WTC11 (cell line): Measurements from ENCODE around the gene SSTR5. TPM values are rescaled to one million over a fixed set of nuclear protein-coding genes. Genes with fewer than 3 reads are reported as not detected.
"Not testable (repeated sequence)": the region's sequence is repeated elsewhere in the genome, so short reads cannot be mapped to it uniquely, and the experiment has no call there.

ENCODE experiments used
- ATAC-seq: fragments of 200-7000 bp; cut with Tn5 transposase; 2 replicates; pipeline ENCODE4 v1.10.0; 2021; ENCODE audit warnings: mild to moderate bottlenecking, moderate library complexity
- CTCF ChIA-PET: fragments of 300-600 bp; sonication (Branson Sonifier 250); formaldehyde crosslinking; loops from one replicate; lab custom pipeline; 2021; ENCODE audit warnings: antibody characterized with exemption; lab: Charles Lee
- POLR2A ChIA-PET: fragments of 350-600 bp; sonication (Branson Sonifier 250); formaldehyde crosslinking; loops from one replicate; lab custom pipeline; 2021; ENCODE audit warnings: antibody characterized with exemption; lab: Charles Lee
- DNase-seq: peaks from one replicate; pipeline ENCODE4 v3.0.0; 2021; ENCODE audit warnings: low spot score
- H3K27ac Mint-ChIP-seq: 2 replicates; pipeline ENCODE4 v1.8.0; 2021; ENCODE audit warnings: mixed read lengths
- H3K27me3 Mint-ChIP-seq: 2 replicates; pipeline ENCODE4 v1.8.0; 2021; ENCODE audit warnings: low read depth, mild to moderate bottlenecking, moderate library complexity, mixed read lengths
- H3K36me3 Mint-ChIP-seq: 2 replicates; pipeline ENCODE4 v1.8.0; 2021; ENCODE audit warnings: mixed read lengths
- H3K4me1 Mint-ChIP-seq: 2 replicates; pipeline ENCODE4 v1.8.0; 2022; ENCODE audit warnings: mixed read lengths
- H3K4me3 Mint-ChIP-seq: 2 replicates; pipeline ENCODE4 v1.8.0; 2021; ENCODE audit warnings: mild to moderate bottlenecking, moderate library complexity, mixed read lengths
- H3K9me3 Mint-ChIP-seq: 2 replicates; pipeline ENCODE4 v1.8.0; 2021; ENCODE audit warnings: mixed read lengths
- ATF6 ChIP-seq: sonication (generic); formaldehyde crosslinking; IDR thresholded peaks from 2 replicates; pipeline ENCODE4 v1.8.1; 2023; ENCODE audit warnings: mild to moderate bottlenecking, missing genetic modification reagents
- CDX4 ChIP-seq: fragments of 250-450 bp; sonication (Bioruptor Pico); IDR thresholded peaks from 2 replicates; pipeline ENCODE4 v1.9.0; 2021; ENCODE audit warnings: moderate library complexity, mild to moderate bottlenecking, inconsistent platforms, borderline replicate concordance
- CREB1 ChIP-seq: sonication (generic); formaldehyde crosslinking; IDR thresholded peaks from 2 replicates; pipeline ENCODE4 v1.8.0; 2023; ENCODE audit warnings: mild to moderate bottlenecking, missing genetic modification reagents
- CREM ChIP-seq: sonication (generic); formaldehyde crosslinking; IDR thresholded peaks from 2 replicates; pipeline ENCODE4 v1.8.1; 2022; ENCODE audit warnings: mild to moderate bottlenecking, missing genetic modification reagents, moderate library complexity
- E2F1 ChIP-seq: sonication (generic); formaldehyde crosslinking; IDR thresholded peaks from 2 replicates; pipeline ENCODE4 v1.8.0; 2022; ENCODE audit warnings: mild to moderate bottlenecking, missing genetic modification reagents
- MYBL2 ChIP-seq: sonication (generic); formaldehyde crosslinking; IDR thresholded peaks from 2 replicates; pipeline ENCODE4 v1.8.1; 2023; ENCODE audit warnings: mild to moderate bottlenecking, moderate library complexity, missing genetic modification reagents
- RORB ChIP-seq: fragments of 250-450 bp; sonication (Bioruptor Pico); IDR thresholded peaks from 2 replicates; pipeline ENCODE4 v1.9.0; 2021; ENCODE audit warnings: mild to moderate bottlenecking
- SMAD3 ChIP-seq: sonication (generic); formaldehyde crosslinking; IDR thresholded peaks from 2 replicates; pipeline ENCODE4 v1.8.0; 2022; ENCODE audit warnings: missing genetic modification reagents, mild to moderate bottlenecking, borderline replicate concordance
- SMAD4 ChIP-seq: sonication (generic); formaldehyde crosslinking; IDR thresholded peaks from 2 replicates; pipeline ENCODE4 v1.8.0; 2022; ENCODE audit warnings: mild to moderate bottlenecking, missing genetic modification reagents
- SP1 ChIP-seq: sonication (generic); formaldehyde crosslinking; conservative IDR thresholded peaks from 2 replicates; pipeline ENCODE4 v1.8.1; 2022; ENCODE audit warnings: missing genetic modification reagents
- ZBTB21 ChIP-seq: sonication (generic); formaldehyde crosslinking; IDR thresholded peaks from 2 replicates; pipeline ENCODE4 v1.8.1; 2023; ENCODE audit warnings: mild to moderate bottlenecking, missing genetic modification reagents, borderline replicate concordance
- ZNF263 ChIP-seq: sonication (generic); formaldehyde crosslinking; IDR thresholded peaks from 2 replicates; pipeline ENCODE4 v1.8.1; 2022; ENCODE audit warnings: low read depth, mild to moderate bottlenecking, moderate library complexity, missing genetic modification reagents
- total RNA-seq: library from RNA; stranded (reverse); gene quantifications from 3 replicates; pipeline ENCODE4 v1.2.3, GENCODE V29; 2021
- TF ChIP-seq, protein P1 (sequence below): fragments of 250-450 bp; sonication (Bioruptor Pico); IDR thresholded peaks from 2 replicates; pipeline ENCODE4 v1.8.0; 2021; ENCODE audit warnings: mild to moderate bottlenecking
- TF ChIP-seq, protein P2 (sequence below): sonication (generic); formaldehyde crosslinking; IDR thresholded peaks from 2 replicates; pipeline ENCODE4 v1.8.1; 2023; ENCODE audit warnings: mild to moderate bottlenecking, missing genetic modification reagents, moderate library complexity
- TF ChIP-seq, protein P3 (sequence below): sonication (generic); formaldehyde crosslinking; IDR thresholded peaks from 2 replicates; pipeline ENCODE4 v1.8.1; 2023; ENCODE audit warnings: mild to moderate bottlenecking, moderate library complexity, missing genetic modification reagents
- TF ChIP-seq, protein P4 (sequence below): sonication (generic); formaldehyde crosslinking; IDR thresholded peaks from 2 replicates; pipeline ENCODE4 v1.8.0; 2023; ENCODE audit warnings: missing genetic modification reagents, mild to moderate bottlenecking, borderline replicate concordance

SSTR5 gene
- total RNA-seq, 1 experiment from 2014 or later, result 0.61 TPM

DNA sequence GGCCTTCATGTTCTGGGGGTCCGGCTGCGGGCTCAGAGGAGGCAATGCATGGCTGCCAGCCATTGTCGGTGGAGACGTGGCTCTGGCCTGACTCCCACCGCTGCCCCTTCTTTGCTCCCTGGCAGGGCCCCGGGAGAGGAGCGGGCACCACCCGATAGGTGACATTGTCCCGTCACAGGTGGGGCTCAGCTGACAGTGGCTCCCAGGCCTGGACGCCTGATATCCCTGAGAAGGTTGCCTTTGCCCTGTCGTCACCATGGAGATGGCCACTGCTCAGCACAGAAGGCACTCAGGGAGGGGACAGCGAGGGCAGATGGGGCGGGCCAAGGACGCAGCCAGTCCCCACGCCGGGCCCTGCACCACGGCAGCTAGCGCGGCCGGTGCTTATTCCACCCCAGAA is 48.4 kb upstream of the SSTR5 start:
- POLR2A ChIA-PET, result no interaction called here
- H3K27me3 Mint-ChIP-seq, result no peaks in the 10 kb centered on the region
- ATAC-seq (no peak), DNase-seq (no peak)
- H3K27ac Mint-ChIP-seq, result no peak overlapping the region
- TF ChIP-seq SP1, result no peak
- TF ChIP-seq, protein P1, sequence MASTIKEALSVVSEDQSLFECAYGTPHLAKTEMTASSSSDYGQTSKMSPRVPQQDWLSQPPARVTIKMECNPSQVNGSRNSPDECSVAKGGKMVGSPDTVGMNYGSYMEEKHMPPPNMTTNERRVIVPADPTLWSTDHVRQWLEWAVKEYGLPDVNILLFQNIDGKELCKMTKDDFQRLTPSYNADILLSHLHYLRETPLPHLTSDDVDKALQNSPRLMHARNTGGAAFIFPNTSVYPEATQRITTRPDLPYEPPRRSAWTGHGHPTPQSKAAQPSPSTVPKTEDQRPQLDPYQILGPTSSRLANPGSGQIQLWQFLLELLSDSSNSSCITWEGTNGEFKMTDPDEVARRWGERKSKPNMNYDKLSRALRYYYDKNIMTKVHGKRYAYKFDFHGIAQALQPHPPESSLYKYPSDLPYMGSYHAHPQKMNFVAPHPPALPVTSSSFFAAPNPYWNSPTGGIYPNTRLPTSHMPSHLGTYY (CRISPR knock-in tag), result no peak
- TF ChIP-seq RORB (CRISPR knock-in tag), result no peak
- TF ChIP-seq MYBL2 (CRISPR knock-in tag), result no peak
- TF ChIP-seq SMAD3, result no peak
- TF ChIP-seq, protein P2, sequence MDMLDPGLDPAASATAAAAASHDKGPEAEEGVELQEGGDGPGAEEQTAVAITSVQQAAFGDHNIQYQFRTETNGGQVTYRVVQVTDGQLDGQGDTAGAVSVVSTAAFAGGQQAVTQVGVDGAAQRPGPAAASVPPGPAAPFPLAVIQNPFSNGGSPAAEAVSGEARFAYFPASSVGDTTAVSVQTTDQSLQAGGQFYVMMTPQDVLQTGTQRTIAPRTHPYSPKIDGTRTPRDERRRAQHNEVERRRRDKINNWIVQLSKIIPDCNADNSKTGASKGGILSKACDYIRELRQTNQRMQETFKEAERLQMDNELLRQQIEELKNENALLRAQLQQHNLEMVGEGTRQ (CRISPR knock-in tag), result no peak
- TF ChIP-seq E2F1 (CRISPR knock-in tag), result no peak
- no peak for TF ChIP-seq ZNF263 (CRISPR knock-in tag)
- TF ChIP-seq, protein P3, sequence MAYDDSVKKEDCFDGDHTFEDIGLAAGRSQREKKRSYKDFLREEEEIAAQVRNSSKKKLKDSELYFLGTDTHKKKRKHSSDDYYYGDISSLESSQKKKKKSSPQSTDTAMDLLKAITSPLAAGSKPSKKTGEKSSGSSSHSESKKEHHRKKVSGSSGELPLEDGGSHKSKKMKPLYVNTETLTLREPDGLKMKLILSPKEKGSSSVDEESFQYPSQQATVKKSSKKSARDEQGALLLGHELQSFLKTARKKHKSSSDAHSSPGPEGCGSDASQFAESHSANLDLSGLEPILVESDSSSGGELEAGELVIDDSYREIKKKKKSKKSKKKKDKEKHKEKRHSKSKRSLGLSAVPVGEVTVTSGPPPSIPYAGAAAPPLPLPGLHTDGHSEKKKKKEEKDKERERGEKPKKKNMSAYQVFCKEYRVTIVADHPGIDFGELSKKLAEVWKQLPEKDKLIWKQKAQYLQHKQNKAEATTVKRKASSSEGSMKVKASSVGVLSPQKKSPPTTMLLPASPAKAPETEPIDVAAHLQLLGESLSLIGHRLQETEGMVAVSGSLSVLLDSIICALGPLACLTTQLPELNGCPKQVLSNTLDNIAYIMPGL, result no peak
- TF ChIP-seq SMAD4, result no peak
- no peak for TF ChIP-seq CDX4 (CRISPR knock-in tag)
- TF ChIP-seq, all 79 proteins: peak for 0
- H3K4me1 Mint-ChIP-seq, result no peaks in the 10 kb centered on the region
- CTCF ChIA-PET, result interaction anchor here (1.2 kb wide), 1 partner anchor 33 kb away, joined by 4 read pairs; no protein-coding TSS in a partner anchor
- no peak overlapping the region for H3K4me3 Mint-ChIP-seq
- no peaks in the 10 kb centered on the region for H3K9me3 Mint-ChIP-seq
- no peaks in the 10 kb centered on the region for H3K36me3 Mint-ChIP-seq

DNA sequence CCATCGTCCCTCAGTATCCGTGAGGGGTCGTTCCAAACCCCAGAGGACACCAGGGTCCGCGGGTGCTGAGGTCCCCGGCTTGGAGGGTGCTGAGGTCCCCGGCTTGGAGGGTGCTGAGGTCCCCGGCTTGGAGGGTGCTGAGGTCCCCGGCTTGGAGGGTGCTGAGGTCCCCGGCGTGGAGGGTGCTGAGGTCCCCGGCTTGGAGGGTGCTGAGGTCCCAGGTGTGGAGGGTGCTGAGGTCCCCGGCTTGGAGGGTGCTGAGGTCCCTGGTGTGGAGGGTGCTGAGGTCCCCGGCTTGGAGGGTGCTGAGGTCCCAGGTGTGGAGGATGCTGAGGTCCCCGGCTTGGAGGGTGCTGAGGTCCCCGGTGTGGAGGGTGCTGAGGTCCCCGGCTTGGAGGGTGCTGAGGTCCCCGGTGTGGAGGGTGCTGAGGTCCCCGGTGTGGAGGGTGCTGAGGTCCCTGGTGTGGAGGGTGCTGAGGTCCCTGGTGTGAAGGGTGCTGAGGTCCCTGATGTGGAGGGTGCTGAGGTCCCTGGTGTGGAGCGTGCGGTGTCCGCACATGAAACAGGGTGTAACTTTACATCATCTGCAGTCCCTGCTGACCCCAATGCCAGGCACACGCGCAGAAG is 47.3 kb upstream of the SSTR5 start:
- H3K36me3 Mint-ChIP-seq, H3K4me3 Mint-ChIP-seq, H3K4me1 Mint-ChIP-seq, CTCF ChIA-PET, H3K27me3 Mint-ChIP-seq, H3K9me3 Mint-ChIP-seq, H3K27ac Mint-ChIP-seq, POLR2A ChIA-PET, DNase-seq, ATAC-seq: not testable (repeated sequence)

GRCh38 chr16:1026057-1026783 is 46.3 kb upstream of the SSTR5 start:
- no peak for DNase-seq
- POLR2A ChIA-PET, result no interaction called here
- H3K27me3 Mint-ChIP-seq, result no peaks in the 10 kb centered on the region
- H3K36me3 Mint-ChIP-seq, result no peaks in the 10 kb centered on the region
- no peak; the same call in 1 of the 2 replicates for ATAC-seq
- H3K4me3 Mint-ChIP-seq, result no peak overlapping the region
- no peaks in the 10 kb centered on the region for H3K9me3 Mint-ChIP-seq
- H3K27ac Mint-ChIP-seq, result no peak overlapping the region; the same call in 1 of the 2 replicates
- CTCF ChIA-PET, result interaction anchor here (1.5 kb wide), 1 partner anchor 31 kb away, joined by 8 read pairs; no protein-coding TSS in a partner anchor
- no peaks in the 10 kb centered on the region for H3K4me1 Mint-ChIP-seq
- TF ChIP-seq ATF6 (no peak), ZBTB21 (CRISPR knock-in tag) (no peak), CREB1 (CRISPR knock-in tag) (no peak), CREM (CRISPR knock-in tag) (no peak)
- TF ChIP-seq, protein P4, sequence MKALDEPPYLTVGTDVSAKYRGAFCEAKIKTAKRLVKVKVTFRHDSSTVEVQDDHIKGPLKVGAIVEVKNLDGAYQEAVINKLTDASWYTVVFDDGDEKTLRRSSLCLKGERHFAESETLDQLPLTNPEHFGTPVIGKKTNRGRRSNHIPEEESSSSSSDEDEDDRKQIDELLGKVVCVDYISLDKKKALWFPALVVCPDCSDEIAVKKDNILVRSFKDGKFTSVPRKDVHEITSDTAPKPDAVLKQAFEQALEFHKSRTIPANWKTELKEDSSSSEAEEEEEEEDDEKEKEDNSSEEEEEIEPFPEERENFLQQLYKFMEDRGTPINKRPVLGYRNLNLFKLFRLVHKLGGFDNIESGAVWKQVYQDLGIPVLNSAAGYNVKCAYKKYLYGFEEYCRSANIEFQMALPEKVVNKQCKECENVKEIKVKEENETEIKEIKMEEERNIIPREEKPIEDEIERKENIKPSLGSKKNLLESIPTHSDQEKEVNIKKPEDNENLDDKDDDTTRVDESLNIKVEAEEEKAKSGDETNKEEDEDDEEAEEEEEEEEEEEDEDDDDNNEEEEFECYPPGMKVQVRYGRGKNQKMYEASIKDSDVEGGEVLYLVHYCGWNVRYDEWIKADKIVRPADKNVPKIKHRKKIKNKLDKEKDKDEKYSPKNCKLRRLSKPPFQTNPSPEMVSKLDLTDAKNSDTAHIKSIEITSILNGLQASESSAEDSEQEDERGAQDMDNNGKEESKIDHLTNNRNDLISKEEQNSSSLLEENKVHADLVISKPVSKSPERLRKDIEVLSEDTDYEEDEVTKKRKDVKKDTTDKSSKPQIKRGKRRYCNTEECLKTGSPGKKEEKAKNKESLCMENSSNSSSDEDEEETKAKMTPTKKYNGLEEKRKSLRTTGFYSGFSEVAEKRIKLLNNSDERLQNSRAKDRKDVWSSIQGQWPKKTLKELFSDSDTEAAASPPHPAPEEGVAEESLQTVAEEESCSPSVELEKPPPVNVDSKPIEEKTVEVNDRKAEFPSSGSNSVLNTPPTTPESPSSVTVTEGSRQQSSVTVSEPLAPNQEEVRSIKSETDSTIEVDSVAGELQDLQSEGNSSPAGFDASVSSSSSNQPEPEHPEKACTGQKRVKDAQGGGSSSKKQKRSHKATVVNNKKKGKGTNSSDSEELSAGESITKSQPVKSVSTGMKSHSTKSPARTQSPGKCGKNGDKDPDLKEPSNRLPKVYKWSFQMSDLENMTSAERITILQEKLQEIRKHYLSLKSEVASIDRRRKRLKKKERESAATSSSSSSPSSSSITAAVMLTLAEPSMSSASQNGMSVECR (CRISPR knock-in tag), result no peak
